Keratinocyte (primary cell): ENCODE measurements around the gene SVOPL. TPM values are rescaled to one million over a fixed set of nuclear protein-coding genes. Genes with fewer than 3 reads are reported as not detected.

Source experiments
- DNase-seq: peaks from one replicate; pipeline ENCODE4 v3.0.0-alpha.2; 2011; ENCODE audit warnings: low read depth, missing footprints, low spot score
- FAIRE-seq: peaks from 2 replicates; lab custom pipeline; 2011; peaks lifted over from hg19 to GRCh38; lab: Jason Lieb, UNC
- H2AFZ ChIP-seq: 2 replicates; pipeline ENCODE4 v1.6.0; 2012; ENCODE audit warnings: low read length, control low read depth, inconsistent platforms; ENCODE audit not compliant: control insufficient read depth
- H3K27ac ChIP-seq: 2 replicates; pipeline ENCODE4 v1.5.1; 2011; ENCODE audit warnings: low read length; ENCODE audit not compliant: control insufficient read depth, insufficient read depth
- H3K27me3 ChIP-seq: 3 replicates; pipeline ENCODE4 v1.6.0; 2011; ENCODE audit warnings: low read length; ENCODE audit not compliant: control insufficient read depth, insufficient read depth; ENCODE audit errors: extremely low read depth
- H3K36me3 ChIP-seq, 2 experiments: 2 replicates in 1 of 2; 3 replicates in 1 of 2; pipeline ENCODE4 v1.5.1; 2011; ENCODE audit warnings: low read length in 2 of 2, mild to moderate bottlenecking in 1 of 2; ENCODE audit not compliant: control insufficient read depth in 2 of 2, insufficient read depth in 2 of 2; ENCODE audit errors: extremely low read depth in 1 of 2
- H3K4me1 ChIP-seq: 3 replicates; pipeline ENCODE4 v1.5.1; 2011; ENCODE audit warnings: low read length; ENCODE audit not compliant: control insufficient read depth, insufficient read depth; ENCODE audit errors: extremely low read depth
- H3K4me2 ChIP-seq: 3 replicates; pipeline ENCODE4 v1.6.0; 2011; ENCODE audit warnings: low read depth, low read length; ENCODE audit not compliant: control insufficient read depth, insufficient read depth; ENCODE audit errors: extremely low read depth
- H3K4me3 ChIP-seq, 3 experiments: fragments of 200-600 bp in 1 of 3; sonication (generic) in 1 of 3; 2 replicates in 2 of 3; 3 replicates in 1 of 3; pipeline ENCODE4 v1.5.1; 2011 to 2016; ENCODE audit warnings: low read length in 3 of 3, mild to moderate bottlenecking in 3 of 3, control low read depth in 2 of 3, inconsistent platforms in 1 of 3, low read depth in 1 of 3, mixed read lengths in 1 of 3, mixed run types in 1 of 3, moderate library complexity in 1 of 3; ENCODE audit not compliant: control insufficient read depth in 2 of 3, insufficient read depth in 2 of 3; ENCODE audit errors: extremely low read depth in 1 of 3
- H3K79me2 ChIP-seq: 2 replicates; pipeline ENCODE4 v1.6.0; 2012; ENCODE audit warnings: low read length; ENCODE audit not compliant: control insufficient read depth, insufficient read depth
- H3K9ac ChIP-seq: 3 replicates; pipeline ENCODE4 v1.6.0; 2011; ENCODE audit warnings: low read length; ENCODE audit not compliant: control insufficient read depth, insufficient read depth; ENCODE audit errors: extremely low read depth
- H3K9me1 ChIP-seq: 3 replicates; pipeline ENCODE4 v1.6.0; 2011; ENCODE audit warnings: low read length; ENCODE audit not compliant: control insufficient read depth, insufficient read depth; ENCODE audit errors: extremely low read depth
- H3K9me3 ChIP-seq: 2 replicates; pipeline ENCODE4 v1.5.1; 2012; ENCODE audit warnings: low read depth, low read length; ENCODE audit not compliant: control insufficient read depth
- H4K20me1 ChIP-seq: 3 replicates; pipeline ENCODE4 v1.6.0; 2011; ENCODE audit warnings: low read length; ENCODE audit not compliant: control insufficient read depth, insufficient read depth; ENCODE audit errors: extremely low read depth
- EZH2 ChIP-seq: IDR thresholded peaks from one replicate; pipeline ENCODE4 v1.6.1; 2012; ENCODE audit warnings: inconsistent platforms, mild to moderate bottlenecking, low read length, moderate library complexity
- dilution Hi-C: fragments of 300-500 bp; cut with MboI; formaldehyde crosslinking; loops from one replicate; pipeline ENCODE4 v1.7.0; 2020; ENCODE audit warnings: low sequenced_read_pairs; ENCODE audit not compliant: extremely low pct_ligation_motif_present
- polyA plus RNA-seq, 5 experiments: library from polyadenylated mRNA; depleted of rRNA in 3 of 5; stranded (reverse) in 3 of 5; stranded (forward) in 1 of 5; unstranded in 1 of 5; fragments of >200 nt; gene quantifications; 1 replicate in 1 of 5; 2 replicates in 3 of 5; 3 replicates in 1 of 5; pipeline versions ENCODE4 v1.2.1 to v1.2.3, GENCODE V29; 2011 to 2012; ENCODE audit warnings: missing spikeins in 2 of 5, low read depth in 1 of 5, low replicate concordance in 1 of 5
- TF ChIP-seq, protein P1 (sequence below), 3 experiments: IDR thresholded peaks in 1 of 3; conservative IDR thresholded peaks in 1 of 3; optimal IDR thresholded peaks in 1 of 3; 2 replicates in 2 of 3; 3 replicates in 1 of 3; pipeline versions ENCODE3 to v1.5.1; 2011; ENCODE audit warnings: low read length in 3 of 3, mild to moderate bottlenecking in 3 of 3, moderate library complexity in 2 of 3, control low read depth in 1 of 3, inconsistent platforms in 1 of 3; ENCODE audit not compliant: insufficient read depth in 2 of 3; ENCODE audit errors: extremely low read depth in 1 of 3

Gene SVOPL
- polyA plus RNA-seq, 1 donor (not counting 4 experiments of a cell fraction or from before 2014, with no cell fraction given), result not detected

DNA sequence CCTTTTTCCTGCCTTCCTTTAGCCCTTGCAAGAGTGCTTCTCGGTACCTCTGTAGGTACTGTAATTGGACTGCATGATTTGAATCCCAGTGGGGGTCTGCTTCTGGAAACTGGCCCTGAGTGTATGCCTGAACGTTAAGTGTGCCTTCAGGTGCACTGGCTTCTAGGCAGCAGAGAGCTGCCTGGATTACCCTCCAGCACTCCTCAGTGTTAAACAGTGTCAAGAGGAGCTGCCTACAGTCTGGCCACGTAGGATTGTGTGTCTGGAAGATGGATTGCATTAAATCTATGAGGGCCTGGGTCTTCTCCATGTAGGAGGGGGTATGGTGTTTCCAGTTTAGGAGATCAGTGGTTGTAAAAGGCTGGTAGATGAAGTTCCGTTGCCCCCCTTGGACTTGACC is 137.4 kb downstream of the SVOPL start:
- Histone ChIP-seq H2AFZ (no peak overlapping the region), H3K9me1 (no peaks in the 10 kb centered on the region), H3K27ac (no peak overlapping the region), H3K9me3 (peaks cover 6% of the 10 kb centered on the region), H3K36me3 (peaks cover 2 to 3% of the 10 kb centered on the region in 2 experiments), H3K27me3 (no peaks in the 10 kb centered on the region), H3K4me1 (no peaks in the 10 kb centered on the region), H3K79me2 (no peaks in the 10 kb centered on the region), H3K9ac (no peak overlapping the region), H3K4me2 (no peak overlapping the region), H4K20me1 (no peaks in the 10 kb centered on the region), H3K4me3 (no peak overlapping the region)
- TF ChIP-seq, protein P1, sequence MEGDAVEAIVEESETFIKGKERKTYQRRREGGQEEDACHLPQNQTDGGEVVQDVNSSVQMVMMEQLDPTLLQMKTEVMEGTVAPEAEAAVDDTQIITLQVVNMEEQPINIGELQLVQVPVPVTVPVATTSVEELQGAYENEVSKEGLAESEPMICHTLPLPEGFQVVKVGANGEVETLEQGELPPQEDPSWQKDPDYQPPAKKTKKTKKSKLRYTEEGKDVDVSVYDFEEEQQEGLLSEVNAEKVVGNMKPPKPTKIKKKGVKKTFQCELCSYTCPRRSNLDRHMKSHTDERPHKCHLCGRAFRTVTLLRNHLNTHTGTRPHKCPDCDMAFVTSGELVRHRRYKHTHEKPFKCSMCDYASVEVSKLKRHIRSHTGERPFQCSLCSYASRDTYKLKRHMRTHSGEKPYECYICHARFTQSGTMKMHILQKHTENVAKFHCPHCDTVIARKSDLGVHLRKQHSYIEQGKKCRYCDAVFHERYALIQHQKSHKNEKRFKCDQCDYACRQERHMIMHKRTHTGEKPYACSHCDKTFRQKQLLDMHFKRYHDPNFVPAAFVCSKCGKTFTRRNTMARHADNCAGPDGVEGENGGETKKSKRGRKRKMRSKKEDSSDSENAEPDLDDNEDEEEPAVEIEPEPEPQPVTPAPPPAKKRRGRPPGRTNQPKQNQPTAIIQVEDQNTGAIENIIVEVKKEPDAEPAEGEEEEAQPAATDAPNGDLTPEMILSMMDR (optimal IDR thresholded peaks at IDR 0.05 in 1 of 3, IDR thresholded peaks at IDR 0.05 in 1 of 3, conservative IDR thresholded peaks at IDR 0.05 in 1 of 3; ENCODE audit: extremely low read depth in 1 of 3, insufficient read depth in 2 of 3, low read length in 3 of 3), result no peak
- TF ChIP-seq EZH2, result no peak
- no peak for DNase-seq
- FAIRE-seq, result no peak
- dilution Hi-C loops, result no loop called here

GRCh38 chr7:138559448-138559847 is 141.7 kb downstream of the SVOPL start:
- H2AFZ ChIP-seq, result no peak overlapping the region
- no peak overlapping the region for H3K4me2 ChIP-seq
- H3K4me3 ChIP-seq, result no peak overlapping the region
- TF ChIP-seq, protein P1 (optimal IDR thresholded peaks at IDR 0.05 in 1 of 3, IDR thresholded peaks at IDR 0.05 in 1 of 3, conservative IDR thresholded peaks at IDR 0.05 in 1 of 3; ENCODE audit: extremely low read depth in 1 of 3, insufficient read depth in 2 of 3, low read length in 3 of 3), result no peak
- no peak for TF ChIP-seq EZH2
- H3K9ac ChIP-seq, result no peak overlapping the region
- FAIRE-seq (no peak), DNase-seq (no peak)
- H3K9me3 ChIP-seq, result peaks cover 5% of the 10 kb centered on the region
- H3K27ac ChIP-seq, result no peak overlapping the region
- dilution Hi-C loops, result no loop called here
- no peaks in the 10 kb centered on the region for H3K79me2 ChIP-seq
- H3K36me3 ChIP-seq, result peaks cover 6 to 12% of the 10 kb centered on the region in 2 experiments
- H3K9me1 ChIP-seq, result no peaks in the 10 kb centered on the region
- H4K20me1 ChIP-seq, result no peaks in the 10 kb centered on the region
- H3K4me1 ChIP-seq, result no peaks in the 10 kb centered on the region
- H3K27me3 ChIP-seq, result no peaks in the 10 kb centered on the region
